AG09319 (cell line): ENCODE measurements around the gene PSMA7.

Experiments
- DNase-seq: peaks from one replicate; pipeline ENCODE4 v3.0.0-alpha.2; 2010; ENCODE audit warnings: low read depth; ENCODE audit errors: extremely low read depth
- CTCF ChIP-seq: IDR thresholded peaks from 2 replicates; pipeline ENCODE4 v1.5.1; 2011; ENCODE audit warnings: low read depth, mild to moderate bottlenecking, inconsistent platforms, low read length, moderate library complexity

PSMA7 gene

GRCh38 chr20:62143081-62143956, at the start of gene PSMA7, which contains the start of gene SS18L1:
Gene PSMA7, minus strand, starts transcription at chr20:62143394. Its CDS starts 91 bp downstream, at chr20:62143303.
Gene SS18L1, plus strand, starts transcription at chr20:62143769. Its CDS starts 52 bp downstream, at chr20:62143821.
- no peak for TF ChIP-seq CTCF
- DNase-seq: peak; percentile 74

GRCh38 chr20:62192635-62193034, 49.4 kb upstream of the PSMA7 start:
- DNase-seq: no peak
- no peak for TF ChIP-seq CTCF

GRCh38 chr20:62191781-62192559, 48.8 kb upstream of the PSMA7 start:
- TF ChIP-seq CTCF: no peak
- DNase-seq: no peak

GRCh38 chr20:62190639-62191411, 47.6 kb upstream of the PSMA7 start:
- DNase-seq: no peak
- TF ChIP-seq CTCF: no peak

- TF ChIP-seq CTCF: no peak
- DNase-seq: no peak
Measured at GRCh38 chr20:62186887-62187866, 44.0 kb upstream of the PSMA7 start.

- TF ChIP-seq CTCF: no peak
- DNase-seq: no peak
Measured at GRCh38 chr20:62186096-62186426, 42.9 kb upstream of the PSMA7 start.
